BLaER1 treated with 17β-estradiol and CSF1 and Interleukin-3, amounts not matched to agents 10 nM and 100 nM (cell line): ENCODE results near the gene ARL6IP5.

Experiments
- H3K27ac ChIP-seq, 11 experiments: shearing (Covaris generic); formaldehyde crosslinking; 2 replicates each; pipeline ENCODE4 v1.8.1; 2022
- H3K27me3 ChIP-seq, 11 experiments: shearing (Covaris generic); formaldehyde crosslinking; 2 replicates each; pipeline ENCODE4 v1.8.1; 2022
- H3K36me3 ChIP-seq, 11 experiments: shearing (Covaris generic); formaldehyde crosslinking; 2 replicates each; pipeline ENCODE4 v1.8.1; 2022
- H3K4me1 ChIP-seq, 10 experiments: shearing (Covaris generic); formaldehyde crosslinking; 2 replicates each; pipeline ENCODE4 v1.8.1; 2022
- H3K4me2 ChIP-seq, 11 experiments: shearing (Covaris generic); formaldehyde crosslinking; 2 replicates each; pipeline ENCODE4 v1.8.1; 2022
- H3K4me3 ChIP-seq, 10 experiments: shearing (Covaris generic); formaldehyde crosslinking; 2 replicates each; pipeline ENCODE4 v1.8.1; 2022
- H3K9ac ChIP-seq, 11 experiments: shearing (Covaris generic); formaldehyde crosslinking; 2 replicates each; pipeline ENCODE4 v1.8.1; 2022
- H3K9me3 ChIP-seq, 11 experiments: shearing (Covaris generic); formaldehyde crosslinking; replicated peaks in 1 of 11; 2 replicates each; pipeline ENCODE4 v1.8.1; 2022
- H4K20me1 ChIP-seq, 11 experiments: shearing (Covaris generic); formaldehyde crosslinking; 2 replicates each; pipeline ENCODE4 v1.8.1; 2022
- Cebpa-rat ChIP-seq, 11 experiments: shearing (Covaris generic); IDR thresholded peaks; 2 replicates each; pipeline ENCODE4 v1.8.1; 2022

ARL6IP5 gene

DNA sequence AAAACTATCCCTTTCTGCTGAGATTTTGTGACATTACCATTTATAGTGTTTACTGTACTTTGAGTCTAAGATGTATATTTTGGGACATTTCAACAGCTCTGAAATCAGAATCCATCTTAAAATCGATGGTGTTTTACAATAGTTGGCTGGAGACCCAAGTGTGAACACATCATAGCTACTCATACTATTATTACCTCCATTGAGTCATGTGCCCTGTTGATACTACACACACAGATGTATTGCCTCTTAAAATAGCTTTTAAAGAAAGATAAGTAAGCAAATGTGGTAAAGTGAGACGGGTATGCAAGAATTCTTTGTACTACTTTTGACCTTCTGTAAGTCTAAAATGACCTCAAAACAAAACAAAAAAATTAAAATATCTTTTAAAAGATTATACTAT, 31.0 kb downstream of the ARL6IP5 start:
- no peaks in the 10 kb centered on the region for H3K9me3 ChIP-seq
- H3K9ac ChIP-seq, result no peak overlapping the region
- H3K27me3 ChIP-seq, result no peaks in the 10 kb centered on the region
- no peak overlapping the region; a peak in 1 of 22 replicates for H3K4me2 ChIP-seq
- no peak overlapping the region for H3K27ac ChIP-seq
- 0 out of 20 replicates have a peak, but pooled peaks cover 0 to 4% (median 0%) of the 10 kb centered on the region in 10 experiments for H3K4me1 ChIP-seq
- no peak overlapping the region for H3K4me3 ChIP-seq
- no peak for TF ChIP-seq Cebpa-rat (IDR thresholded peaks at IDR 0.05)
- H3K36me3 ChIP-seq, result no peaks in the 10 kb centered on the region
- H4K20me1 ChIP-seq, result no peaks in the 10 kb centered on the region

DNA sequence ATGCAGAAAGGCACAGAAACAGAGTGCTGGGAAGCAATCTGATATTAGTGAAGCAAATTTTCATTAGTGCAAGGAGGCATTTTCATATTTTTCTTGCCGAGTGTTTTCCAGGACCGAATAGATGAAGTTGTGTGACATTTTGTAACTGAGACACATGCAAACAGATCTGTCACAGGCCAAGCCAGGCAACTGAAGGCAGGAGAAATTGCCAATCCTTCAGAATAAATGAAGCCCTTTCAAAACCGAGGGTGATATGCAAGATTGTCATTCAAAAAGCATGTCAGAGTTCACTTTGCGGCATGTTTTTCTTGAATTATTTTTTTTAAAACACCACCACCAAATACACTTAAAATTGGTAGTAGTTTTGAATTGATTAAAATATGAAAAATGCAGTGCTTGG, 31.4 kb downstream of the ARL6IP5 start:
- Histone ChIP-seq H3K27ac (no peak overlapping the region), H4K20me1 (no peaks in the 10 kb centered on the region), H3K4me2 (no peak overlapping the region), H3K4me3 (no peak overlapping the region), H3K36me3 (no peaks in the 10 kb centered on the region), H3K9me3 (no peaks in the 10 kb centered on the region), H3K27me3 (no peaks in the 10 kb centered on the region), H3K9ac (no peak overlapping the region), H3K4me1 (peaks cover 2 to 6% (median 3%) of the 10 kb centered on the region in 10 experiments)
- TF ChIP-seq Cebpa-rat (IDR thresholded peaks at IDR 0.05), result no peak

DNA sequence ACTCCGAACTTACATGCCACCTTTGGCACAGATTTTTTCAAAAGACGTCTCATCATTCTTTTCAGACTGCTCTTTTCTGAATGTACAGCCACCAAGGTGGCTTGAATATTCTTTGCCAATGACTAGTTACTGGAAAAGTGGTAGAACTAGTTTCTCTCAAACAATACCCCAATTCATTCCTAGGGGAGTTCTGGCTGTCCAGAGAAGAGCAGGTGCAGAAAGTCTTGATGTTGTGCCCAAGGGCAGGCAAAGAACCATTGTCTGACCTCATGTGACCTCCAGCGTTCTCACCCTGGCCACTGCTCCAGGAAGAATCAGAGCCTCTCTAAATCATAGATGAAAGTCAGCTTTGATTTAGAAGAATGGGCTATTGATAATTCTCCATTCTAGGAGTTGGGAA, 32.2 kb downstream of the ARL6IP5 start:
- no peak overlapping the region for H3K4me2 ChIP-seq

DNA sequence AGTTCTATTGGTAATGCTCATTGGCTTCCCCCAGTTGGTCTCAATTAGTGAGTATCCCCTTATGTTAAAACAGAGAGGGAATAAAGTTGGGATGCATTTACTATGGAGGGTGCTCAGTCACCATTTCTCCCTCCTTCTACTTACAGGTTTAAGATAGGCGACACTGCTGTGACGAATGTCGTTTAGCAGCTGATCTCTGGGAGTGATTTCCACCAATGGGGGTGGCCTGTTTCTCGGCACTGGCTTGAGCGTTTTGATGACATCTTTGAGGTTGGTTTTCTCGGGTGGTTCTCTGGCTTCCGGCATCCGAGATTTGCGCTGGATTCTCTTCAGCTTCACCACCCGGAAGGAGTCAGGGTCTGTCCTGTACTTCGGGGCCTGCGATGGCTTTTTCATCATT, 33.8 kb downstream of the ARL6IP5 start:
- Histone ChIP-seq H3K4me3 (no peak overlapping the region), H3K4me2 (no peak overlapping the region), H3K4me1 (peaks cover 19 to 30% (median 26%) of the 10 kb centered on the region in 10 experiments), H3K27me3 (no peaks in the 10 kb centered on the region), H3K9me3 (no peaks in the 10 kb centered on the region), H3K36me3 (no peaks in the 10 kb centered on the region), H3K9ac (no peak overlapping the region), H4K20me1 (no peaks in the 10 kb centered on the region), H3K27ac (no peak overlapping the region)
- no peak for TF ChIP-seq Cebpa-rat (IDR thresholded peaks at IDR 0.05)

More for the DNA sequence above, 32.2 kb downstream of the ARL6IP5 start:
- Histone ChIP-seq H3K4me3 (no peak overlapping the region), H3K9ac (no peak overlapping the region), H3K36me3 (no peaks in the 10 kb centered on the region), H3K27me3 (no peaks in the 10 kb centered on the region), H3K9me3 (no peaks in the 10 kb centered on the region), H4K20me1 (no peaks in the 10 kb centered on the region), H3K27ac (no peak overlapping the region), H3K4me1 (peaks cover 9 to 14% (median 10%) of the 10 kb centered on the region in 10 experiments)
- TF ChIP-seq Cebpa-rat (IDR thresholded peaks at IDR 0.05), result no peak

DNA sequence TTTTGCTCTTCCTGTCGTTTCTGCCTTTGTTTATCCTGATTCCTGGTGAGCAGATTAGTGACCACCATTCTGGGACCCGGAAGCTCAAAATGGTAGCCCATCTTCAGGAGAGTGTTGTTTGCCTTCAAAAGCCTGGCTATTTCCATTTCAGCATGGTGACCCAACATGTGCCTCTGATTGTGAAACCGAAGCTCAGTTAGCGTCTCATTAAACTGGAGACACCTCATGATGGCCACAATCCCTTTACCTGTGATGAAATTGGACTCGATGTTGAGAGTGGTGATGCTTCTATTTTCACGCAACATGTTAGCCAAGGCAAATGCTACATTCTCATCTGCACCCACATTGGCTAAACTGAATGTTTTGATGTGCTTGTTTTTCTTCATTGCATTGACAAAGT, 34.4 kb downstream of the ARL6IP5 start:
- no peaks in the 10 kb centered on the region for H3K9me3 ChIP-seq
- no peaks in the 10 kb centered on the region for H4K20me1 ChIP-seq
- H3K36me3 ChIP-seq, result no peaks in the 10 kb centered on the region
- no peak overlapping the region for H3K4me2 ChIP-seq
- peaks cover 19 to 32% (median 27%) of the 10 kb centered on the region in 10 experiments for H3K4me1 ChIP-seq
- H3K27ac ChIP-seq, result no peak overlapping the region; a peak in 1 of 22 replicates
- no peak for TF ChIP-seq Cebpa-rat (IDR thresholded peaks at IDR 0.05)
- no peaks in the 10 kb centered on the region for H3K27me3 ChIP-seq
- no peak overlapping the region for H3K9ac ChIP-seq
- no peak overlapping the region for H3K4me3 ChIP-seq

DNA sequence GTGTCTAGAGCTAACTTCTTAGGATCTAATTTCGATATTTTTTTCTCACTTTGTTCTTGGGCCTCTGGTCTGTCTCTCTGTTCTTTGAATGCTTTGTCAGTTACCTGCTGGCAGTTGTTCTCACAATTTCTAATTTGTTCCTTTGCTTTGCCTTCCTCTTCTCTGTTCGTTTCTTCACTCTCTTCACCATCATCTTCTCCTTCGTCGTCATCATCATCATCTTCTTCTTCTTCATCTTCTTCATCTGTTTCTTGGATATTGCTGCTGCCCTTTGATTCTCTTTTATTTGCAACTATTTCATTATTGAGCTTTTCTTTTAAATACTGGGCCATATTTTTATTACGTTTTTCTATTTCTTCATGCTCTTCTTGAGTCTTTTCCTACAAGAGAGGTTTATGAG, 34.9 kb downstream of the ARL6IP5 start:
- Histone ChIP-seq H3K9ac (no peak overlapping the region), H3K4me1 (peaks cover 19 to 32% (median 27%) of the 10 kb centered on the region in 10 experiments), H4K20me1 (no peaks in the 10 kb centered on the region), H3K4me2 (no peak overlapping the region), H3K27me3 (no peaks in the 10 kb centered on the region), H3K27ac (no peak overlapping the region; a peak in 1 of 22 replicates), H3K36me3 (no peaks in the 10 kb centered on the region), H3K9me3 (no peaks in the 10 kb centered on the region), H3K4me3 (no peak overlapping the region)
- no peak for TF ChIP-seq Cebpa-rat (IDR thresholded peaks at IDR 0.05)

DNA sequence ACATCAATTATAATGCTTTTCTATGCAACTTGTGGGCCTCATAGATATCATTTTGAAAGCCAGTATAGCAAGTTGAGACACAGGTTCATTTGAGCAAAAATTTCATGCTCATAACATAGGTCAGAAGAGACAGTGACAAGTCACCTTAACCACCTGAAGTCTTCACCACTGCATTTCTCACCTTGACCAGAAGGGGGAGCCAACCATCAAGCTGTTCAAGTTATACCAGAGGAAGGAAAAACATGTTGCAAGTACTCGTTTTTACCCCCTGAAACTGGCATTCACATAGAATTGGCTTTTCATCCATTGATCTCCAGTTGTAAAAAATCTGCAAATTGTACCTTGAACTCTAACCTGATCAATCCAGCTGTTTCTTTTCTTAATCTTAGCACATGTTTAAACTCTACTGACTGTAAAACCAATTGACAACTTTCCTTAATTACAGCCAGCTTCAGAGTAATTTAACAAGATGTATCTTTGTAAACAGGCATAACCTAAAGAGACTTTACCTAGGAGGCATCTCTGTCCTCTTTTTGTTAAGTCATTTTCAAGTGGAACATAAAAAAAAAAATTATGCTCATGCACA, 36.2 kb downstream of the ARL6IP5 start:
- Histone ChIP-seq H3K4me3 (no peak overlapping the region), H3K9ac (peak overlapping the region in 1 of 11 experiments; percentile 16; a peak in 1 of 22 replicates), H3K4me1 (peaks cover 19 to 29% (median 27%) of the 10 kb centered on the region in 10 experiments), H3K27ac (peak overlapping the region in 6 of 11 experiments; percentile 34 to 61 (median 56); a peak in 9 of 22 replicates), H3K27me3 (no peaks in the 10 kb centered on the region), H3K9me3 (no peaks in the 10 kb centered on the region), H4K20me1 (no peaks in the 10 kb centered on the region), H3K36me3 (no peaks in the 10 kb centered on the region), H3K4me2 (peak overlapping the region; percentile 54 to 87 (median 83); a peak in 20 of 22 replicates)
- TF ChIP-seq Cebpa-rat (IDR thresholded peaks at IDR 0.05), result no peak

DNA sequence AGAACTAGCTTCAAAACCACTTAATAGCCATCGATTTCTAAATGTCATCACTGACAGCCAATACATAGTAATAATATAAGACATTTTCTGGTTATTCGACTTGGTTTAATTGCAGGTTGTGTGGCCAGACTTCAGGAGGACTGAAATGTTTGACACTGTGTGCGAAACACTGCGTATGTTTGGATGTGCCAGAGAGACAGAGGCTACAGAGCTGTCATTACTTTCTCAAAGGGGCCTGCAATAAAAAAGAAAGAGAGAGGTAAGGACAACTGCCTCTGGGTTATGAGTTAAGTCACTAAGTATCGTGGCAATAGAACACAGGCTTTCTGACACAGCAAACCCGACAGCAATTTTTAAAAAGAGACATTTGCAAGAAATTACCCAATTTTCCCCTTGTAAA, 36.8 kb downstream of the ARL6IP5 start:
- Histone ChIP-seq H3K4me1 (peaks cover 19 to 29% (median 27%) of the 10 kb centered on the region in 10 experiments), H3K9me3 (no peaks in the 10 kb centered on the region), H3K9ac (peak overlapping the region in 6 of 11 experiments; percentile 6 to 50 (median 34); a peak in 7 of 22 replicates), H3K4me2 (peak overlapping the region; percentile 54 to 87 (median 83)), H3K27me3 (no peaks in the 10 kb centered on the region), H3K4me3 (no peak overlapping the region; a peak in 1 of 20 replicates), H3K27ac (peak overlapping the region in 8 of 11 experiments; percentile 21 to 61 (median 56); a peak in 14 of 22 replicates), H4K20me1 (no peaks in the 10 kb centered on the region), H3K36me3 (no peaks in the 10 kb centered on the region)
- no peak for TF ChIP-seq Cebpa-rat (IDR thresholded peaks at IDR 0.05)

DNA sequence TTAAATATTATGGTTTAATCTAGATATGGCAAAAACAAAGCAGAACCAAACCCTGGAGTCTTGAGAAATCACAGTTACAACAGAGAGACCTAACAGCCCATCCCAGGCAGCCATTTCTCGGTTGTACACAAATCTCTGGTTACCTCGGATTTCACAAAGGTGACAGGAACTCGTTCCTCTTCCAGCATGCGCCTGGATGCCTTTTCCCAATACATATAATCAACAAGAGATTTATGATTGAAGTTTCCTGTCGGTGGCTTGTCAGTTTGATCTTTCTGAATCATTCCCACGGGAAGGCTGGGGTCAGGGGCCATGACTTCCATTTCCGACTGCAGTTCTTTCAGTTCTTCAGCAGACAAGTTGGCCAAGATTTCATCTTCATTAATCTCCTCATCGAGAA, 37.2 kb downstream of the ARL6IP5 start:
- peak in 2 of 11 experiments; percentile 18 to 67; a peak in 2 of 22 replicates for TF ChIP-seq Cebpa-rat (IDR thresholded peaks at IDR 0.05)
- H3K36me3 ChIP-seq, result no peaks in the 10 kb centered on the region
- H4K20me1 ChIP-seq, result no peaks in the 10 kb centered on the region
- peaks cover 19 to 29% (median 27%) of the 10 kb centered on the region in 10 experiments for H3K4me1 ChIP-seq
- peak overlapping the region in 8 of 11 experiments; percentile 6 to 50 (median 34); a peak in 12 of 22 replicates for H3K9ac ChIP-seq
- H3K4me3 ChIP-seq, result peak overlapping the region in 8 of 10 experiments; percentile 9 to 55 (median 30); a peak in 8 of 20 replicates
- H3K27ac ChIP-seq, result peak overlapping the region in 9 of 11 experiments; percentile 13 to 61 (median 56); a peak in 17 of 22 replicates
- H3K27me3 ChIP-seq, result no peaks in the 10 kb centered on the region
- H3K9me3 ChIP-seq, result no peaks in the 10 kb centered on the region
- H3K4me2 ChIP-seq, result peak overlapping the region; percentile 54 to 87 (median 83)
